Activated CD8-positive, alpha-beta memory T cell treated with anti-CD3 and anti-CD28 coated beads, Interleukin-2, amount 50 U/mL, for 24 hours (primary cell): ENCODE data around the gene MRPL43.

Experiments
- DNase-seq: peaks from one replicate; pipeline ENCODE4 v3.0.0-alpha.2; 2020; ENCODE audit errors: extremely low read depth

MRPL43 gene

GRCh38 chr10:101020427-101021075 lies 33.3 kb upstream of the MRPL43 start:
- DNase-seq, result no peak

GRCh38 chr10:101019440-101019703 lies 32.1 kb upstream of the MRPL43 start:
- DNase-seq, result no peak

DNA sequence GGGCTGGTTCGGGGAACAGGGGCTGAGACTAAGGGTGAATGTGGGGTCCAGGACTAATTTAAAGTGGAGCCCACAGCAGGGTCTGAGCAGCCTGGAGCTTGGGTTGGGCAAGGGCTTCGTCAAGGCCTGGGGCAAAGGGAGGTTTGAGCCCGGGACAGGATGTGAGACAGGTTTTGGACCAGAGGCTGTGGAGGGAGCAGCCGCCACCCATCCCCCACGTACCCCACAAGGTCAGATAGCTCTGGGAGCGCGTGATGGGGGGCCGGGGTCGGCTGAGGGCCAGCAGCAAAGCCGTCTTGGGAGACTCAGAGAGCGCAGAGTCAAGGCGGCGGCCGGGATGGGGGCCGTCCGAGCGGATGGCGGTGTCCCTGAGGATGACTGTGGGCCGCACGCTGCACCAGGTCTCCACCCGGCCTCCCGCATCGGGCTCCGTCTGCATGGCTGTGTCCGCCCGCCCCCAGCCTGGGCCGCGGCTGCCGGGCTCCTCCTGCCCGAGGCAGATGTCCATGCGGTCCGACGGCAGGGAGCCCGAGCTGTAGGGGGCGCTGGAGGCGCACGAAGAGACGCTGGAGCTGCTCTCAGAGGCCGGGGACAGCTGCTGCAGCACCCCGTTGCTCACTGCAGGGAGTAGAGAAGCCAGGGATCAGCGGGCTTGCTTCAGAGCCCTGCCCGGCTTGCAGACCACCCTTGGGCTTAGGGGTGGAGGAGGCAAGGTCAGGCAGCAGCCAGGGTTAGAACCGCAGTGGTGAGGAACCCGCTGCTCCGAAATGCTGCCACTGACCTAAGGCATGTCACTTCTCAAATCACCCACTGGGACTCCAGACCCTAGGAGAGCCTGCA lies 31.5 kb upstream of the MRPL43 start:
- DNase-seq, result no peak

- DNase-seq, result no peak
These were observed 30.9 kb upstream of the MRPL43 start for GRCh38 chr10:101018118-101018599.

- no peak for DNase-seq
These were observed 29.5 kb upstream of the MRPL43 start for GRCh38 chr10:101016814-101017213.

- DNase-seq, result no peak
These were observed 28.3 kb upstream of the MRPL43 start for GRCh38 chr10:101015582-101015973.

GRCh38 chr10:101014966-101015581 lies 27.8 kb upstream of the MRPL43 start:
- DNase-seq, result no peak

DNA sequence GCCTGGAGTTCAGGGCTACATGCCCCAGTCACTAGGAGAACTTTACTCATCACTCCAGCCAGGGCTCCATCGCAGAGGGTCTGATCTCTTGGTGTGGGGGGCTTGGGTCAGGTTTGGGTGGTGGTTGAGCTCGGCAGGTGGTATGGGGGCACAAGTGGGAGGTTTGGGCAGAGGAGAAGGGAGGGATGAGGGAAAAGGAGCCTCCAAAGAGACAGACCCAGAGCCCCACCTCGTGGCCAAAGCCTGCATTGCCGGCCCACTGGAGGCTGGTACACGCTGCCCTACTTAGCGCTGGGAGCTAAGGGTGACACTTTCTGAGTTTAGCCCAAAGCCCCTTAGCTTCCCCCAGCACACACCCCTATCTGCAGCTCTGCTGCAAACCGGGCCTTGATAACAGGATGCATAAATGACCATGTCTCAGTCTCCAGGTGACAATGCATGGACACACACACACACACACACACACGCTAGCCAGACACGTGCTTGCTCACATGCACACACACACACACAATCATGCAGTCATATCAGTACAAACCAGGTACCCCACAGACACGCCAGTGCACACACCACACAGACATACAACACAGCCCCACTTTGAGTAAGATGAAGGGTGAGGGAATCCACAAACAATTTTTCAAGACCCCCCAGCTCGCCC lies 27.1 kb upstream of the MRPL43 start:
- no peak for DNase-seq

GRCh38 chr10:101013365-101013825 lies 26.1 kb upstream of the MRPL43 start:
- no peak for DNase-seq

- no peak for DNase-seq
These were observed 25.4 kb upstream of the MRPL43 start for GRCh38 chr10:101012525-101013364.

DNA sequence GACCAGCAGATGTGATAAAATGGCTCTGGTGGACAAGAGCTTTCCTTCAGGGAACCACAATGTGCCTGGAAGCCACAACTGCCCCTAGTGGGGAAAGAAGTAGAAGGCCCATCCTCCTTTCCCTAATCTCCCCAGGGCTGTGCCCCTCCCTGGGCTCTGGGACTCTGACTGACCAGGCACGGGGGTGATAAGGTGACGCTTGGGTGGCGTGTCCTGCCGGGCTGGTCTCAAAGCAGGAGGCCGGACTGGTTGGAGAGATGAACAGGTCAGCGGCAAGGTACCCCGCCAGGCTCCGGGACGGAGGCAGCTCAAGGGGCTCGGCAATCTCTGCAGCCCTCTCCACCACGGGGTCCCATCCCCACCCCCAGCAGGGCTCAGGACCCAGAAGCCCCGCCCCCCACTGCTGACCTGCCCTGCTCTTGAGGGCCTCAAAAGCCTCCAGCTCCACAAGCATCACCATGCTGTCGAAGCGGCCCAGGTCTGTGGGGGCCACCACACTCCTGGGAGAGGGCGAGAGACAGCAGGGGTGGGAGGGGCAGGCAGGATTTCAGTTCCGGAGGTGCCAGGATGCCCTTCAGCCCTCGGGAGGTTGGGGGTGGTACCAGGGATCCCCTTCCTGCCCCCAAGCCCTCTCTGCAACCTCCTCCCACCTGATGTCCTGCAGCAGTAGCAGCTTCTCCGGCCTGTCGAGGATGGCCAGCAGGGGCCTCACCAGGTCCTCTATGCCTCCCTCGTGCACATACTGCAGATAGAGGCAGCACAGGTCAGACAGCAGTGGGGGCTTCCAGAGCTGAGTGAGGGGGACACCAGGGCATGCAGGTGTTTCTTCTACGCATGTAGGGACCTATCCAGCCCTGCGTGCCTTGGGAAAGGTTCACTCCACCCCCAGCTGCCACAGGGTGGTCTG lies 24.5 kb upstream of the MRPL43 start:
- DNase-seq, result no peak

DNA sequence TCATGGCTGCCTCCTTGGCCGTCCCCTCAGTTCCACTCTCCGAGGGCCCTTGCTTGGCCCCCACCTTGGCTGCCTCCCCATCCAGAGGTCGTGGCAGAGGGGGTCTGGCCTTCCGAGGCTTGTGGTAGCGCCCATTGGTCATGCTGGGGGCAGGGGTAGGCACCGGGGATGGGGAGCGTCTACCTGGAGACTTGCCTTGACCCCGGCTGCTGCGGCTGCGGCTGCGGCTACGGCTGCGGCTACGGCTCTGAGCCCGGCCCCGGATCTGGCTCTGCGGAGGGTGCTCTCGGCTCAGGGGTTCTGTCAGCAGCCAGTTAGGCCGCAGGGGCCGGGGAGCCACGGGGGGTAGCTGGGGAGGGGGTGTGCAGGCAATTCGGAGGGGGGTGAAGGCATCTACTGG lies 23.0 kb upstream of the MRPL43 start:
- no peak for DNase-seq

GRCh38 chr10:101008823-101009423 lies 21.6 kb upstream of the MRPL43 start:
- DNase-seq, result no peak

DNA sequence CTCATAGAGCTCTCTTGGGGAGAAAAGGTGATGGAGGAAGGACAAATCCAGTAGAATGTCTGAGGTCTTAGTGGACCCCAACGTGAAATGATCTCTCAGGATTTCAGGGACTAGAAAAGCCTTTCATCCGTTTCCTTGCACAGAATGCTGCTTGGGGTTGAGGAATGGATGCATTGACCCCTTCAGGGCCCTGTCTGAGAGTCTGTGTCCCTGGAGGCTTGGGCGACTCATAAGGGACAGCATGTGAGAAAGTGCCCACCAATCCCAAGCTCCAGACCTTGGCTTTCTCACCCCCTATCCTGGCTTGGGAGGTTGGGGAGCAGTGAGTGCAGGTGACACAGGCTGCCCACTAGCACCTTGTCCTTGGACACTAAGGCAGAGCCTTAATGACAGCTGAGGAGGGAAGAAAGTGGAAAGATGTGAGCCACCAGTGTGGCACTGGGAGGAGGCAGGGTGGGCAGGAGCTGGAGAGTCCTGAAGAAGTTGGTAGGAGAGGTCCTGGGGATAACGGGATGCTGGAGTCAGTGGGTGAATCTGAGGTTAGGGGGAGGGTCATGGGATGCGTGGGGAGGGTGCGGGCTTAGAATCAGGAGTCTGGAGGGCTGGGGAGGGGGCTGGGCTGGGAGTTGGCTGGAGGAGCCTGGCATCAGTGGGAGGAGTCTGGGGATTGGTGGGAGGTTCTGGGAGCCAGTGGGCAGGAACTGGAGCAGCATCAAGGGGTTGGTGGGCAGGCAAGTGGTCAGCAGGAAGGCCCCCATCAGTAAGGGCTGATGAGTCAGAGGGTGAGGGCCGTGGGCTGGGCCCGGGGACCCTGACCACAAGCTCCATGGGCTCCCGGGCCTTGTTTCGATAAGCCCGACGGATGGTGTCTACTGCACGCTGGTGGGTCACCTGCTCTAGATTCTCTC lies 20.9 kb upstream of the MRPL43 start:
- DNase-seq, result no peak

DNA sequence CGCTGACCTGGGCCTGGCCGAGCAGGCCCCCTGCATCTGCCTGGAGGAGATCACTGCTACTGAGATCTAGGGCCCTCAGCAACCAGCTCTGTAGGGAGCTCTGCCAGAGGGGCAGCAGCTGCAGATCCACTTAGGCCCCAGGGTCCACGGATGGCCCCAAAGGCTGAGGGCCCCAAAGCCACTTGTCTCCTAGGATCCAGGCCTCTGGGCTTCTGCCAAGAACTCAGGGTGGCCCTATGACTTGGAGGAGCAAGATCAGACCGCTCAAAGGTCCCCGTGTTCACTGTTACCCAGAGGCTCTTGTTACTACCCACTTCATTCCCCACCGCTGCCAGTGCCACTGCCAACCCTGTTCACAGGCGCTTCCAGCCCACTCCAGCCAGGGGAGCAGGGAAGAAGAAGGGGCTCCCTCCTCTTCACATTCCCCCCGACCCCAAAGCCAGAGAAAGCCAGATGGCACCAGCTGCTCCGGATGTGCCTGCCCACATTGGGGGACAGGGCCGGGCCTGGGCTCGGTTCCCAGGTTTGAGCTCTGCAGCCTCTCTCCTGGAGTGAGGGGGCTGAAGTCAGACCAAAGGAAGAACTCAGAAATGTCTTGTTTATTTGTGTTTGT lies 19.9 kb upstream of the MRPL43 start:
- DNase-seq, result no peak

DNA sequence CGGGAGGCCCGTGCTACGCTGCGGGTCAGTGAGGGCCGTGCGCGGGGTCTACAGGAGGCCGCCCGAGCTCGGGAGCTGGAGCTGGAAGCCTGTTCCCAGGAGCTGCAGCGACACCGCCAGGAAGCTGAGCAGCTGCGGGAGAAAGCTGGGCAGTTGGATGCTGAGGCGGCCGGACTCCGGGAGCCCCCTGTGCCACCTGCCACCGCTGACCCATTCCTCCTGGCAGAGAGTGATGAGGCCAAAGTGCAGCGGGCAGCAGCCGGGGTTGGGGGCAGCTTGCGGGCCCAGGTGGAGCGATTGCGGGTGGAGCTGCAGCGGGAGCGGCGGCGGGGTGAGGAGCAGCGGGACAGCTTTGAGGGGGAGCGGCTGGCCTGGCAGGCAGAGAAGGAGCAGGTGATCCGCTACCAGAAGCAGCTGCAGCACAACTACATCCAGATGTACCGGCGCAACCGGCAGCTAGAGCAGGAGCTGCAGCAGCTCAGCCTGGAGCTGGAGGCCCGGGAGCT lies 19.3 kb upstream of the MRPL43 start:
- no peak for DNase-seq

- DNase-seq, result no peak
These were observed 18.7 kb upstream of the MRPL43 start for GRCh38 chr10:101005869-101006567.

GRCh38 chr10:101005361-101005760 lies 18.1 kb upstream of the MRPL43 start:
- DNase-seq, result no peak
